ENCODE measurements around the gene GIGYF1.

Gene GIGYF1

DNA sequence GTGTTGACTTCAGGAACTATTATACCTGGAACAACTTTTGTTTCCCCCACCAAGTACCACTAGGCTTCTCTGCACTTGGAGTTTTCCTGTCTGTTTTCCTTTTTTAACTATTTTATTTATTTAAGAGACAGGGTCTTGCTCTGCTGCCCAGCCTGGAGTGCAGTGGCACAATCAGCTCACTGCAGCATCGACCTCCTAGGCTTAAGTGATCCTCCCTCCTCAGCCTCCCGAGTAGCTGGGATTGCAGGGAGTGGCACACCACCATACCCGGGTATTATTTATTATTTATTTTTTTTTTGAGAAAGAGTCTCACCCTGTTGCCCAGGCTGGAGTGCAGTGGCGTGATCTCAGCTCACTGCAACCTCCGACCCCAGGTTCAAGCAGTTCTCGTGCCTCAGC, 2.1 kb upstream of the GIGYF1 start:
- H3K4me1 Mint-ChIP-seq = peaks cover 22% of the 10 kb centered on the region
- no peaks in the 10 kb centered on the region for H3K36me3 Mint-ChIP-seq
- DNase-seq (ENCODE audit: low spot score in 2 of 2) = no peak
- no peaks in the 10 kb centered on the region for H3K9me3 Mint-ChIP-seq
- H3K27me3 Mint-ChIP-seq = no peaks in the 10 kb centered on the region
- H3K4me3 Mint-ChIP-seq = no peak overlapping the region
- ATAC-seq (ENCODE audit: low read depth) = no peak
- H3K27ac Mint-ChIP-seq = peak overlapping the region; percentile 73

DNA sequence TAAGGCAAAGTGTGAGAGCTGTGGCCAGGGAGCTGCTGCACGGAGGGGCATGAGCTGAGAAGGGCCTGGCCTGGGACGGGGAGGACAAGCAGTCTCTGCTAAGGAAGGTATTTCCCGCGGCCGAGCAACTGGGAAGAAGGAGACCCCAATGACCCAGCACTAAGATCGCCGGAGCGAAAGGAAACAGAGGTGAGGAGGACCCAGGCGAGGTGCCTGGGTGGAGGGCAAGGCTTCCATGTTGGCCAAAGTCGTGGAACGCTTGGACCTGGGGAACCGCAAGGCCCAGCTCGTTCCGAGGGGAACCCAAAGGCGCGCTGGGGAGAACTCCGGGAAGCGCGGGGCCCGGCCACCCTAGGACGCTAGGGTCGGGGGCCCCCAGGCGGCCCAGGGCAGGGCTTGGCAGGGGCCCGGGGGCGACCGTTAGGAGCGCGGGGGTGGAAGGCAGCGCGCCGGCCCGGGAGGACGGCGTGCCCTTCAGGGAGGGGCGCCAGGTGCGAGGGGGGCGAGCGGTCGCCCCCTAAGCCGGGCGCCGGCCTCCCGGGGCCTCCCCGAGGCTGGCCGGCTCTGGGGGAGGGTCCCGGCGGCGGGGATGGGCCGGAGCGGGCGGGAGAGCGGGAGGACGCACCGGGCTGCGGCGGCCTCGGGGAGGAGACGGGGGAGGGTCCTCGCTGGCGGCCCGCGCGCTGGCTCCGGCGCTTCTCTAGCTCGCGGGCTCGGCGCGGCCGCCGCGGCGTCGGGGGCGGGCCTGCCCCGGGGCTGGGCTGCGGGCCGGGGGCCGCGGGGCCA, 545 bp downstream of the GIGYF1 start:
- Mint-ChIP-seq H3K9me3 (no peaks in the 10 kb centered on the region), H3K4me3 (peak overlapping the region; percentile 91), H3K27ac (peak overlapping the region; percentile 90), H3K27me3 (no peaks in the 10 kb centered on the region), H3K36me3 (peaks cover 5% of the 10 kb centered on the region), H3K4me1 (peaks cover 31% of the 10 kb centered on the region)
- ATAC-seq (ENCODE audit: low read depth) = peak; percentile 31
- no peak for DNase-seq (ENCODE audit: low spot score in 2 of 2)

DNA sequence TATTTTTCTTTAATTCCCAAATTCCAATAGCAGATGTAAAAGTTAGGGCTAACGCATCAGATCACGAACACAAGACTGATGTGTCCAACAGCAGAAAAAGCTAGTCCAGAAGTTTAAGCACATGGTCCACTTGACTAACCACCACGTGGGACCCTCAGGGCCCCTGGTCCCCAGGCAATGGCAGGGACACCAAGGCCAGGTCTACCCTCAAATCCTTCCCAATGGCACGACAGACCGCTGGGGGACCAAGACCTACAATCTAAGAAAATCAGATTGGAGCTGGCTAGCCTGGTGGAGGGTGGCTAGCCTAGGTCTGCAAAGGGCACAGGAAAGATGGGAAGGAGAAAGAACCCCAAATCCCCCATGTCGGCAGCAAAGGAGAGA, 1.5 kb downstream of the GIGYF1 start:
- ATAC-seq (ENCODE audit: low read depth) = no peak
- Mint-ChIP-seq H3K4me3 (peak overlapping the region; percentile 91), H3K4me1 (peaks cover 31% of the 10 kb centered on the region), H3K9me3 (no peaks in the 10 kb centered on the region), H3K36me3 (peaks cover 7% of the 10 kb centered on the region), H3K27ac (peak overlapping the region; percentile 90), H3K27me3 (no peaks in the 10 kb centered on the region)
- no peak for DNase-seq (ENCODE audit: low spot score in 2 of 2)

DNA sequence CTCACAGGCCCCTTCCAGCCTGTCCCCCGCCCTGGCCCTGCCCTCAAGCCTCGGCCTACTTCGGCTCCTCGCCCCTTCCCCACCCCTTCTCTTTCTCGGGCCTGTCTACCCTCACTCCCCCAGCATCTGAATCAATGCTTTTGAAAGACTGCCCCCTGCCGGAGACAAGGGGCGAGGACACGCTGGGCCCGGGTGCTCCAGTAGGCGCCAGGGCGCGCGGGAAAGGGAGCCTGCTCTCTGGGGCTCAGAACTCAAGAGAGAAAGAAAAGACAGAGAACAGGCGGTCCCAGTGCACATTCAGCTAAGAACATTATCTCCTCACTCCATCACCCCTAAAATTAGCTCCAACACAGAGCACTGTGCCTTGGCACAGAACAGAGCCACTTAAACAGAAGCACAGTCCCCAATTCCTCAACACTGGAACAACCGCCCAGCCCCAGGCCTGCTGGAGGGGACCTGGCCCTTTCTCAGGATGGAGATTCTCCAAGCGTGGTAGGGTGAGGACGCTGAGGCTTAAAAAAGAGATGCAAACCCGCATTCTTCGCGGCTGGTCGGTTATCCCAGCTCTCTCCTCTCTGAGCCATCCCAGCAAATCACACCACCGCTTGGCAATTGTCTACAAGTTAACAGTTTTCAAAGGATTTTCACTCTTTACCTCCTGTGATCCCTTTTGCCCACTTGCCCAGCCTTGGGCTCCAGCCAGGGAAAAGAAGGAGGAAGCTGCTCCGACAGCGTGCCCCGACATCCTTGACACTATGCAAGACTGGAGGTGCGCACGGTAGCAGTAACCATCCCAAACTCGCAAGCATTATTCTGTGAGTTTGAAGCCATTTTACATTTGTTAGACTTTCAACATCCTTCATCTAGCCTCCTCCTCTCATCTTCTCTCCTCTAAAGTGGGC, 2.1 kb downstream of the GIGYF1 start:
- Mint-ChIP-seq H3K27ac (no peak overlapping the region), H3K9me3 (no peaks in the 10 kb centered on the region), H3K4me3 (peak overlapping the region; percentile 91), H3K27me3 (no peaks in the 10 kb centered on the region), H3K4me1 (peaks cover 31% of the 10 kb centered on the region), H3K36me3 (peaks cover 7% of the 10 kb centered on the region)
- peak; percentile 81 to 89 for DNase-seq (ENCODE audit: low spot score in 2 of 2)
- peak; percentile 54 for ATAC-seq (ENCODE audit: low read depth)

DNA sequence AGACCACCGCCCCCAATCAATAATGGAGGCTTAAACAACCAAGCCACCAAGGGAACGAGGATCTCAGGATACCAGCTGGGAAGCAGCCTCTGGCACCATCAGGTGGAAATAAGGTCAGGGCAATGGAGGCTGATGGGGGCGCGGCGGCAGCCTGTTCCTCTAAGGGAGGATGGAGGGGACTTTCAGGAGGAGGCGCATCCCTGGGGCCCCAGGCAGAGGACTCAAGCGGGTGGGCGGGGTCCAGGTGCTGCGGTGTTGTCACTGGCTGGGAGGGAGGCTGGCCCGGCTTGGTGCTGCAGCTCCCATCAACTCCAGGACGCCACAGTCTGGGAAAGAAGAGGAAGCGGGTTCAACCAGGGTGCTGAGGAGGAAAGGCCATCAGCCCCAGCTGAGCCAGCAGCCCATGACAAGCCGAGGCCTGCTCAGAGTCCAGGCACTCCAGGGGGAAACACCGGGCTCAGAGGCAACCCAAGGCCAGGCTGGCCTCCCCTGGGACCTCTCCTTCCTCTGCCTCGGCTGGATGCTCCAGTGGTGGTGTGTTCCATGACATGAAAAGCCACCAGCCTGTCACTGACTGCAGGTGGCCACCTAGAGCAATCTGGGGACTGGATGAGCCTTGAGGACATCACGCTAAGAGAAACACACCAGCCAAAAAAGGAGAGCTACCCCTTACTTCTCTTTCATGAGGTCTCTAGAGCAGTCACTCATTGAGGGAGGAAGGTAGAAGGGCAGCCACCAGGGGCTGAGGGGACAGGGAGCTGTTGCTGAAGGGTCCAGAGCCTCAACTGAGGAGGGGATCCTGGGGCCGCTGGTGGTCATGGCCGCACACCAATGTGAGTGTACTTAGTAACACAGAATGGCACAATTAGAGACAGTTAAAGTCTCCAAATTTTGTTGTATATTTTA, 4.6 kb downstream of the GIGYF1 start:
- peak overlapping the region; percentile 27 for H3K4me3 Mint-ChIP-seq
- H3K36me3 Mint-ChIP-seq = peaks cover 9% of the 10 kb centered on the region
- H3K27me3 Mint-ChIP-seq = no peaks in the 10 kb centered on the region
- peaks cover 26% of the 10 kb centered on the region for H3K4me1 Mint-ChIP-seq
- no peaks in the 10 kb centered on the region for H3K9me3 Mint-ChIP-seq
- ATAC-seq (ENCODE audit: low read depth) = no peak
- DNase-seq (ENCODE audit: low spot score in 2 of 2) = no peak
- peak overlapping the region; percentile 75 for H3K27ac Mint-ChIP-seq

DNA sequence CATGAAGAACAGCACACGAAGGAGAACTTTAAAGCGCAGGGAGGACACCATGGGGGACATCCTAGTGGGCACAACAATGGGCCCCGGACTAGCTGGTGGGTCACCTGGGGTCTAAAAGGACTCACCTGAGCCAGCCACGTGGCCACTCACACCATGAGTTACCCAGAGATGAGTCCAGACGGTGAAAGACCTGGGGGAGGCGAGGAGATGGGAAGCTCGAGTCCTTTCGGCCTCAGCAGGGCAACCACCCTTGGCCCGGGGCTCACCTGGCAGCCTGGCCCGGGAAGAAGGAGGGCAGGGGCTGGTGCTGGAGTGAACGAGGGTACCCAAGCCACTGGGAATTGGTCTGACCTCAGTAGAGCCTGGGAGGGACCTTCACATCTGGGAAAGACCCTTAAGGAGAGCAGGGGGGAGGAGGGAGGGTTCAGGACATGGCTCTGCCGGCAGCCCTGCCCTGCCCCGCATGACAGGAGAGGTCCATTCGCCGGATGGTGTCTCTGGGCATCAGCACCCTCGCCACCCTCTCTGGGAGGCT, 5.7 kb downstream of the GIGYF1 start:
- no peak overlapping the region for H3K4me3 Mint-ChIP-seq
- ATAC-seq (ENCODE audit: low read depth) = no peak

DNA sequence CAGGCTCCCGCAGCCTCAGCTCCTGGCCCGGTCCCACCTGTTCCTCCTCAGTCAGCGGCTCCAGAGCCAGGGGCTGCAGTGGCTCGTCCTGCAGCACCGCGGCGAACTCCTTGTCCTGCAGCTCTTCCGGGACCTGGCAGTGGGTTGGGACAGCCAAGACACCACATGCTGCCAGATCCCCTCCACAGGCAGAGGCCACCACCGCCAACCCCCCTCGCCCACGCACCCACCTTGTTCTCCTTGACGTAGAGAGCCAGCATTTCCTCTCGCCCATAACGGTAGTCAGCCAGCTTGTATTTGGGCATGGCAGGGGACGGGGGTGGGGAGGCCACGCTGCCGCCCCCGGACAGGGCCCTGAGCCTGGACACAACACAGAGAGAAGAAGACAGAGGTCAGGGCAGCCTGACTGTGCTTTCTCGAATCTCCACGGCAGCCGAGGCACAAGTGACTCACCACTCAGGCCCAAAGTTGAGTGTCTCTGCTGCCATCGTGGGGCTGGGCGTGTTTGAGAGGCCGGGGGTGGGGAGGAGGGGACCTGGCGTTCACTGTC, 6.2 kb downstream of the GIGYF1 start:
- H3K27ac Mint-ChIP-seq = no peak overlapping the region
- no peaks in the 10 kb centered on the region for H3K9me3 Mint-ChIP-seq
- no peak overlapping the region for H3K4me3 Mint-ChIP-seq
- DNase-seq (ENCODE audit: low spot score in 2 of 2) = no peak
- peaks cover 11% of the 10 kb centered on the region for H3K36me3 Mint-ChIP-seq
- peaks cover 21% of the 10 kb centered on the region for H3K4me1 Mint-ChIP-seq
- ATAC-seq (ENCODE audit: low read depth) = no peak
- no peaks in the 10 kb centered on the region for H3K27me3 Mint-ChIP-seq

More for the DNA sequence above, 5.7 kb downstream of the GIGYF1 start:
- H3K9me3 Mint-ChIP-seq = no peaks in the 10 kb centered on the region
- no peaks in the 10 kb centered on the region for H3K27me3 Mint-ChIP-seq
- peaks cover 9% of the 10 kb centered on the region for H3K36me3 Mint-ChIP-seq
- DNase-seq (ENCODE audit: low spot score in 2 of 2) = no peak
- peak overlapping the region; percentile 75 for H3K27ac Mint-ChIP-seq
- H3K4me1 Mint-ChIP-seq = peaks cover 26% of the 10 kb centered on the region

DNA sequence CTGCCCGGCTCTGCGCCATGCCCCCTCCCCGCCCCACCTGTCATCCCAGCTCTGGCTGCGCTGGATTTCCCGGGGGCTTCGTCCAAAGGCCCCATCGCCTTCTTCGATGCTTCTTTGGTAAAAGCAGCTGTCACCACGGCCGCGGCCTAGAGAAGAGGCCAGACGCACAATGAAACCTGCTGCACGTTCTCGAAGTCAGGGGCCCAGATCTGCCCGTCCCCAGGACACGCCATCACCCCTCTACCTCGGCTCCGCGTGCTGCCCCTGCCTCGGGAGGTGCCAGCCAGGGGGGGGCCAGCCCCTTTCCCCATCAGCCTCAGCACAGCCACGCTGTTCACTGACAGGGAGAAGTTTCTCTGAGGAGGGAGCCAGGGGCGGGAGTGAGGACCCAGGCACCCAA, 6.8 kb downstream of the GIGYF1 start:
- Mint-ChIP-seq H3K4me3 (no peak overlapping the region), H3K9me3 (no peaks in the 10 kb centered on the region), H3K36me3 (peaks cover 11% of the 10 kb centered on the region), H3K27me3 (no peaks in the 10 kb centered on the region), H3K27ac (no peak overlapping the region), H3K4me1 (peaks cover 15% of the 10 kb centered on the region)
- DNase-seq (ENCODE audit: low spot score in 2 of 2) (no peak), ATAC-seq (ENCODE audit: low read depth) (no peak)

DNA sequence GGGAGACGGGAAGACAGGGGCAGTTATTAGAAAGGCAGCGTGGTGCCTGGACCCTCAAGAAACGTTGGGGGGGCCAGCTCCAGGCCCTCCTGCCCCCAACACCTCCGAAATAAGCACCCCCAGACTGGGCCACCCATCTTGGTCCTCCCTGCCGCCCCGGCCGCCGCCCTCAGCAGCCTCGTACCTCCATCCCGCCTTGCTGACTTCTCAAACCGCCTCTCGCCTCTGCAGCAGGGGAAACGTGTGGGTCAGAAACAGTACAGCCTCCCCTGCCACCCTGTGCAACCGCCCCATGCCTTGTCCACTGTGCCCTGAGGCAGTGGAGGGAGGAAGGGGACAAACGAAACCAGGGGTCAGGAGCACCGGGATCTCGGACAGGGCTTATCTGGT, 7.2 kb downstream of the GIGYF1 start:
- Mint-ChIP-seq H3K36me3 (peaks cover 11% of the 10 kb centered on the region), H3K27ac (no peak overlapping the region), H3K9me3 (no peaks in the 10 kb centered on the region), H3K27me3 (no peaks in the 10 kb centered on the region), H3K4me1 (peaks cover 12% of the 10 kb centered on the region), H3K4me3 (no peak overlapping the region)
- DNase-seq (ENCODE audit: low spot score in 2 of 2) = no peak
- no peak for ATAC-seq (ENCODE audit: low read depth)

DNA sequence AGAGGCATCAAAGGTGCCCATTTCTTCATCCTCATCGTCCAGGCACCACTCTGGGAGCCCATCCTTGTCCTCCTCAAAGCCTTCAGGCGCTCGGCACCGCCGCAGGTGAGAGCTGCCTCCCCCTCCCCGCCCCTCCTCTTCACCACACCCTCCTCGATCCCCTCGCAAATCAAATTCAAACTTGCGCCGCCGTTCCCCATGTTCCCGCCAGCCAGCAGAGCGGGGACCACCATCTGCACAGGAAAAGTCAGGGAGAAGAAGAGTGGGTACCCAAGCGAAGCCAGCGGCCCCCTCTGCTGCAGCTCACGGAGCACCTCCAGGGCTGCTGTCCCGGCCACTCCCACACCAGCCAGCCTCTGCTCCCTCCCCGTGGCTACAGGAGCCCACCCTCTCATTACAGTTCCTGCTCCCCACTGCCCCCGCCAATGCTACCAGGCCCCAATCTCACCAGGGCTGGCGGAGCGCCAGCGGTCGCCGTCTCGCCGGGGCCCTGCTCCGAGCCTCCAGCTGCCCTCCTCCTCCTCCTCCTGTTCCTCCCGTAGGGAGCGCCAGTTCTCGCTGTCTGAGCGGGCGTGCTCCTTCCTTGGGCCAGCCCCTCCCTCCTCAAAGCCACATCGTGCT, 7.7 kb downstream of the GIGYF1 start:
- Mint-ChIP-seq H3K27me3 (no peaks in the 10 kb centered on the region), H3K4me3 (no peak overlapping the region), H3K36me3 (peaks cover 11% of the 10 kb centered on the region), H3K9me3 (no peaks in the 10 kb centered on the region), H3K4me1 (peaks cover 9% of the 10 kb centered on the region), H3K27ac (no peak overlapping the region)
- no peak for DNase-seq (ENCODE audit: low spot score in 2 of 2)
- no peak for ATAC-seq (ENCODE audit: low read depth)

DNA sequence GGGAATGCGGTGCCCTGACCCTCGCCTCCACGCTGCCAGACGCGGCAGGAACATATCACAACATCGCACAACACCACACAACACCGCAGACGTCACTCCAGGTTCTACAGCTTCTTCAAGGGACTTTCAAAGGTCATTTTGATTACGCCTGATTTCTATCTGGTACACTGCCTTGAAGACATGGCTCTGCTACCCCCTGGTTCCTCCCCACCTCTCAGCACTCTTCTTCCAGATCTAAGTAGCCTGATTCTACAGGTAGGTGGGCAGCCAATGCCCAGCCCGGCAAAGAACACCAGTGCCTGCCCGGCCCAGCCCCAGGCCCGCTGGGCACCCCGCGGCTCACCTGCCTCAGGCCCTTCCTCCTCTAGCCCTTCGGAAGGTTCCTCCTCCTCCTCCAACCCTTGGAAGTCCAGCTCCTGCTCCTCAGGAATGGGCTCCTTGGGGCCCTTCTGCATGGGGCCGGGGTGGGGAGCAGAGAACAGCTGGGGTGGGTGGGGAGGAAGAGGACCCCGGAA, 8.4 kb downstream of the GIGYF1 start:
- H3K4me3 Mint-ChIP-seq = no peak overlapping the region
- H3K36me3 Mint-ChIP-seq = peaks cover 11% of the 10 kb centered on the region
- DNase-seq (ENCODE audit: low spot score in 2 of 2) (no peak), ATAC-seq (ENCODE audit: low read depth) (no peak)
- H3K27ac Mint-ChIP-seq = no peak overlapping the region
- peaks cover 9% of the 10 kb centered on the region for H3K4me1 Mint-ChIP-seq
- no peaks in the 10 kb centered on the region for H3K9me3 Mint-ChIP-seq
- no peaks in the 10 kb centered on the region for H3K27me3 Mint-ChIP-seq

DNA sequence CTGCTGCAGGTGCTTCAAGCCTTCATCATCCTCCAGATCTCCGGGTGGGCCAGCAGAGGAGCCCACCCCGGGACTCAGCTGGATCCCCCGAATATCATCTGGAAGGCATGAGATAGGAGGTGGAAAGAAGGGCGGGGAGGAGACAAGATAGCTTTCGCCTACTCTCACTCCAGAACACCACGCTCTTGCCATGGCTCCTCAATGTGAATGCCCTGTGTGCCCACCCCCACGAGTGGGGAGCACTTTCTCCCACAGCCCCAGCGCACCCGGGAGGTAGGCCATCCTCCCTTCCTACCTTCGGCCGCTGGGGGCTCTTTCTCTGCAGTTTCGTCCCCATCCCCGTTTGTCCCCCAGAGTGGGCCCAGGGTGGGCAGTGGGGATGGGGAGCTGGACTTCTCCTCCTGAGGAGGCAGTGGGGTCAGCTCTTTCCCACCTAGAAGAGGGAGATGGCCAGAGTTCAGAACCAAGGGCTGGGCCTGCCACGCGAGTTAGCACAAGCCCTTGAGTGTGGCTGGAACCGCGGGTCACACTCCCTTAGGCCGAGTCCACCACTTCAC, 8.9 kb downstream of the GIGYF1 start:
- no peak for DNase-seq (ENCODE audit: low spot score in 2 of 2)
- Mint-ChIP-seq H3K4me1 (peaks cover 11% of the 10 kb centered on the region), H3K4me3 (no peak overlapping the region), H3K36me3 (peaks cover 12% of the 10 kb centered on the region), H3K27ac (no peak overlapping the region), H3K9me3 (no peaks in the 10 kb centered on the region), H3K27me3 (no peaks in the 10 kb centered on the region)
- ATAC-seq (ENCODE audit: low read depth) = no peak
